ENCODE data around the gene PDXP.

PDXP gene

GRCh38 chr22:37627545-37627944, 31.0 kb upstream of the PDXP start:
- DNase-seq (ENCODE audit: low read depth in 2 of 3, low spot score in 1 of 3): no peak

- DNase-seq (ENCODE audit: low read depth in 2 of 3, low spot score in 1 of 3): no peak
Observed at GRCh38 chr22:37628830-37629229, 29.7 kb upstream of the PDXP start.

GRCh38 chr22:37629928-37630327, 28.6 kb upstream of the PDXP start:
- DNase-seq (ENCODE audit: low read depth in 2 of 3, low spot score in 1 of 3): no peak

GRCh38 chr22:37630839-37631435, 27.6 kb upstream of the PDXP start:
- DNase-seq (ENCODE audit: low read depth in 2 of 3, low spot score in 1 of 3): no peak

GRCh38 chr22:37631448-37632173, 26.9 kb upstream of the PDXP start:
- no peak for DNase-seq (ENCODE audit: low read depth in 2 of 3, low spot score in 1 of 3)

- DNase-seq (ENCODE audit: low read depth in 2 of 3, low spot score in 1 of 3): no peak
Observed at GRCh38 chr22:37632174-37633088, 26.1 kb upstream of the PDXP start.

- DNase-seq (ENCODE audit: low read depth in 2 of 3, low spot score in 1 of 3): no peak
Observed at GRCh38 chr22:37633089-37633624, 25.4 kb upstream of the PDXP start.

- peak in 2 of 3 donors; percentile 48 to 52 for DNase-seq (ENCODE audit: low read depth in 2 of 3, low spot score in 1 of 3)
Observed at GRCh38 chr22:37633625-37634416, 24.7 kb upstream of the PDXP start.

GRCh38 chr22:37634417-37634924, 24.1 kb upstream of the PDXP start:
- no peak for DNase-seq (ENCODE audit: low read depth in 2 of 3, low spot score in 1 of 3)

- DNase-seq (ENCODE audit: low read depth in 2 of 3, low spot score in 1 of 3): no peak
Observed at GRCh38 chr22:37635157-37635556, 23.4 kb upstream of the PDXP start.

- no peak for DNase-seq (ENCODE audit: low read depth in 2 of 3, low spot score in 1 of 3)
Observed at GRCh38 chr22:37636186-37636948, 22.2 kb upstream of the PDXP start.

- no peak for DNase-seq (ENCODE audit: low read depth in 2 of 3, low spot score in 1 of 3)
Observed at GRCh38 chr22:37636949-37637273, 21.6 kb upstream of the PDXP start.

- DNase-seq (ENCODE audit: low read depth in 2 of 3, low spot score in 1 of 3): no peak
Observed at GRCh38 chr22:37638391-37639069, 20.0 kb upstream of the PDXP start.

GRCh38 chr22:37639070-37639760, 19.3 kb upstream of the PDXP start, which contains the start of gene SH3BP1:
SH3BP1 (plus strand) TSS chr22:37639669; CDS start chr22:37639788, 119 bp downstream.
- DNase-seq (ENCODE audit: low read depth in 2 of 3, low spot score in 1 of 3): peak in 1 of 3 donors; percentile 55

- DNase-seq (ENCODE audit: low read depth in 2 of 3, low spot score in 1 of 3): no peak
Observed at GRCh38 chr22:37639771-37640590, 18.5 kb upstream of the PDXP start.

- DNase-seq (ENCODE audit: low read depth in 2 of 3, low spot score in 1 of 3): no peak
Observed at GRCh38 chr22:37640591-37641560, 17.6 kb upstream of the PDXP start.

GRCh38 chr22:37641561-37641949, 17.0 kb upstream of the PDXP start:
- no peak for DNase-seq (ENCODE audit: low read depth in 2 of 3, low spot score in 1 of 3)

Measured in stimulated activated CD4-positive, alpha-beta T cell treated with anti-CD3 and anti-CD28 coated beads, Interleukin-12 subunit alpha, Interleukin-12 subunit beta, amount 100 ng/mL, for 48 hours (primary cell).